DMS114 treated with DMSO at 0.1 percent for 48 hours (cell line): ENCODE data around the gene PAK4.
"Not testable (repeated sequence)": the region's sequence is repeated elsewhere in the genome, so short reads cannot be mapped to it uniquely, and the experiment has no call there.

Experiments used
- DNase-seq: peaks from one replicate; lab custom pipeline; 2025; ENCODE audit not compliant: unreplicated experiment; lab: John Stamatoyannopoulos, UW

The PAK4 gene

DNA sequence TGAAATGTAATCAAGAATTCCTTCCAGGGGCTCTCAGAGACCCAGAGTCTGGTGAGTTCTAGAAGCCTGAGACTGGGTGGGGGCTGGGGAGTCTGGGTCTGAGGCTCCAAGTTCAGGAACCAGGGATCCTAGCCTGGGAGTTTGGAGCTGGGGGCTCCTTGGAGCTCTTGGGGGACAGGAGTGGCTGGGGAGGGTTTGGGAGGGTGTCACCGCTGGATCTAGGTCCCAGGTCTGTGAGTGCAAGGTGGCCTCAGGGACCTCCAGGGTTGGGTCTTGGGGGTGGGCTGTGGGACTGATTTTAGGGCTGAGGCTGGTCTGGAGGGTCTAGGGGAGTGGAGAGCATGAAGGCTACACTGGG lies 77.4 kb downstream of the PAK4 start:
- no peak for DNase-seq

DNA sequence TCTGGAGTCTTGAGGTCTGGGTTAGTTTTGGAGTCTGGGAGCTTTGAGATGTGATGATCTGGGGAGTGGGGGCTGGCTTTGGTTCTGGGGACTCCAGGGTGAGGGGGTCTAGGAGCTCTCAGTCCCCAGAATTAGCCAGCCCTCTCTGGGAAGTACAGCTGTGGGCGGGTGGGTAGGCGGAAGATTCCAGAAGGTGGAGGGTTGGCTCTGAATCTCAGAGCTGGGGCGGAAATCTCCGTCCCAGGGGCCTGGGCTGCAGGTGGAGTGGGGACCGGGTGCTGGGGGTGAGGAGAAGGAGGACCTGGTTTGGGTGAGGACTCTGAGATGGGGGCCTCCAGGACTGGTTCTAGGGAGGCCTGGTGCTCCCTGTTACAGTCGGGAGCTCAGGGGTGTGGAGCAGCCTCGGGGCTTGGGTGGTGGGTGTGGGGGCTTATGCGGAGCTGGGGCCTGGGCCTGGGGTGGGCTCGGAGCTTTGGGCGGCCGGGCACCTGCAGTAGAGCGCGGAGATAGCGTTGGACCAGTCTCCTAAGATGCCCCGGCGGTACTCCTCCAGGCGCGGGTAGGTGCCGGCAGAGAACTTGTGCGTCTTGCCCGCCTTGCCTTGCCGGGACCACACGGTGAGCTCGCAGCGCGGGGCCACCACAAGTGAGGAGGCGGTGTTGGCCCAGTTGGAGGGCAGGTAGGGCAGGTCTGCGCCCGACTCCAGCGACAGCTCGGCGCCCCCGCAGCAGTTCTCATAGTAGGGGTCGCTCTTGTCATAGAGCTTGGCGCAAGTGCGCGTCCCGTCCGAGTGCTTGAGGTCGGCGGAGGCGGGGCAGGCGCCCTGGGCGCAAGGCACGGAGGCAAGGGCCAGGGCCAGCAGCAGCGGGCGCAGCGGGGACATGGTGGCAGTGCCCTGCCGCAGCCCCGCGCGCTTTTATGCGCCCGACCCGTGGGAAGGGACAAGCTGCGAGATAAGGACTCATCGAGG lies 78.1 kb downstream of the PAK4 start, which contains the start of gene SYCN:
Gene SYCN, minus strand, starts transcription at position 892 of the 970 bp plus-strand sequence. Its CDS starts 9 bp downstream, at position 883.
- no peak for DNase-seq

- DNase-seq, result no peak
Measured at GRCh38 chr19:39205449-39205764, 79.8 kb downstream of the PAK4 start.

- no peak for DNase-seq
Measured at GRCh38 chr19:39206122-39206521, 80.5 kb downstream of the PAK4 start.

DNA sequence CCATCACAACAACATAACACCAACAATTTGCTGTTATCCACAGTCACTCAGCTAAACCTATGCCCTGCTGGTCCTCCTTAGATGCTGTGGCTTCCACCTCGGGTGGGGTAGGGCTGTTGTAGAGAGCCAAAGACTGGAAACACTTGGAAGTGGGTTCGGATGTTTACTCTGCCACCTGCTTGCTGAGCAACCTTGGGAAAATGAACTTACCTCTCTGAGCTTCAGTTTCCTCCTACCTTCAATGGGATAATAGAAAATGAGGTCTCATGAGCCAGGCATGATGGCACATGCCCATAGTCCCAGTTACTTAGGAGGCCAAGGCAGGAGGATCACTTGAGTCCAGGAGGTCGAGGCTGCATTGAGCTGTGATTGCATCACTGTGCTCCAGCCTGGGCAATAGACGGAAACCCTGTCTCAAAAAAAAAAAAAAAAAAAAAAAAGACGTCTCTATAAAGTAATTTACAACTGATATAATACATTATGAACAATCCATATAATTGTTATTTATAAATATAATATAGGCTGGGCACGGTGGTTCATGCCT lies 81.8 kb downstream of the PAK4 start:
- DNase-seq, result no peak

- no peak for DNase-seq
Measured at GRCh38 chr19:39208175-39208795, 82.7 kb downstream of the PAK4 start.

DNA sequence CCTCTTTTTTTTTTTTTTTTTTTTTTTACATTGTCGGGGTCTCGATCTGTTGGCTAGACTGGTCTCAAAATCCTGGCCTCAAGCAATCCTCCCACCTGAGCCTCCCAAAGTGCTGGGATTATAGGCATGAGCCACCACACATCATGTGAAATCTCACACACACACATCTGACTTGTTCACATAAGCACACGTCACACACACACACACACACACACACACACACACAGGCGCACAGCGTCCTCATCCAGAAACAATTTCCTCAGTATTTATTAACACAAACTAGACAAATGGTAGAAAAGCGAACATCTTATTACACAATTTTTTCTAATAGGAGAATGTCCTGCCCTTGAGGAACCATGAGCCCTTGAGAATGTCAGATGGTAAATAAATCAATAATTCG lies 83.6 kb downstream of the PAK4 start:
- DNase-seq, result no peak

GRCh38 chr19:39211731-39212374 lies 86.3 kb downstream of the PAK4 start:
- no peak for DNase-seq

- DNase-seq, result no peak
Measured at GRCh38 chr19:39212375-39212742, 86.8 kb downstream of the PAK4 start.

- not testable (repeated sequence) for DNase-seq
Measured at GRCh38 chr19:39215323-39215722, 89.7 kb downstream of the PAK4 start.

- no peak for DNase-seq
Measured at GRCh38 chr19:39217094-39217493, 91.5 kb downstream of the PAK4 start.

DNA sequence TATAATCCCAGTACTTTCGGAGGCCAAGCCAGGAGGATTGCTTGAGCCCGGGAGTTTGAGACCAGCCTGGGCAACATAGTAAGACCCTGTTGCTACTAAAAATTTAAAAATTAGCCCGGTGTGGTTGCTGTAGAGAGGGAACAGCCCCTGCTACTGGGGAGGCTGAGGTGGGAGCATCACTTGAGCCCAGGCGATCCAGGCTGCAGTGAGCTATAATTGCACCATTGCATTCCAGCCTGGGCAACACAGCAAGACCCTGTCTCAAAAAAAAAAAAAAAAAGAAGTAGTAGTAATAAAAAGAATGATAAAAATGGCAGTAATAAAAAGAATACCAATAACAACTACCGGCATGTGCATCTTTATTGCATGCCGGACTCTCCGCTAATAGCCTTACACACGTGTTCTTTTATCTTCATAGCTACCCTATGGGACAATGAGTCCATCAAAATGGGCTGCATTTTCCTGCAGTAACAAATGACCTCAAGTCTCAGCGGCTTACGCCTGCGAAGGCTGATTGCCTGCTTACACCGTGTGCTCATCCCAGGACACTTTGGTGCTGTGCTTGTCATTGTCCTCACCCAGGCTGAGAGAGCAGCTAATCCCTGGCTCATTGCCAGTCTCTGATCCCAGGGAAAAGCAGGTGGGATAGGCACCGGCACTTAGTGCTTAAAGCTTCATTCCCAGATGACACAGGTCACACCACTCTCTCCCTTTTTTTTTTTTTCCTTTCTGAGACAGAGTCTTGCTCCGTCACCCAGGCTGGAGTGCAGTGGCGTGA lies 92.8 kb downstream of the PAK4 start:
- DNase-seq, result no peak

DNA sequence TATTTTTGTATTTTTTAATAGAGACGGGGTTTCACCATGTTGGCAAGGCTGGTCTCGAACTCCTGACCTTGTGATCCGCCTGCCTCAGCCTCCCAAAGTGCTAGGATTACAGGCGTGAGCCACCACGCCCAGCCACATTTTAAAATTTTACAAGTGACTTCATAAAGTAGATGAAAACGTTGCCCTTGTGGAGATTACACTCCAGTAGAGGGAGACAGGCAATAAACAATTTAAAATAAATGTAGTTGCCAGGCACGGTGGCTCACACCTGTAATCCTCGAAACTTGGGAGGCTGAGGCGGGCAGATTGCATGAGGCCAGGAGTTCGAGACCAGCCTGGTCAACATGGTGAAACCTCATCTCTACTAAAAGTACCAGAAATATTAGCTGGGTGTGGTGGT lies 93.5 kb downstream of the PAK4 start:
- DNase-seq, result not testable (repeated sequence)

GRCh38 chr19:39223703-39224279 lies 98.2 kb downstream of the PAK4 start:
- no peak for DNase-seq

DNA sequence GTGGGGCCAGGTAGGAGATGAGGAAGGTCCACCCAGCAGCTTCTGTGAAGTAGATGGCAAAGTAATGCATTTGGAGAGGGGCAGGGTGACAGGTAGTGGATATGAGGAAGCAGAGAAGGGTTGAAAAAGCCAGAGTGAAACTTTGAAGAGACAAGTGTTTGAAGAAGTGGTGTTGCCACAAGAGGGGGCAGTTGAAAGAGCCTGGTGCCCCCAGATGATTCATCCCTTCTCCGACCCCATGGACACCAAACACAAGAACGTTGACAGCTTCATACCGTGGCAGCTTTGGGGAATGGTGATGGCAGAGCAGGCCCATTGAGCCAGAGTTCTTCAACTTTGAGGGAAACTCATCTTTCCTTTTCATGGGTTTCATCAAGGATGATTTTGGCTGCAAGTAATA lies 99.3 kb downstream of the PAK4 start:
- DNase-seq, result no peak
